Neuronal stem cell (in vitro differentiated cells): ENCODE data around the gene COX5A.
"Not testable (repeated sequence)": the region's sequence is repeated elsewhere in the genome, so short reads cannot be mapped to it uniquely, and the experiment has no call there.

Experiments used
- DNase-seq: peaks from one replicate; pipeline ENCODE4 v3.0.0-alpha.2; 2013; ENCODE audit warnings: low spot score
- H2AFZ ChIP-seq: one replicate; pipeline ENCODE4 v1.6.1; 2013; ENCODE audit warnings: mild to moderate bottlenecking, low read length, inconsistent platforms
- H2AK5ac ChIP-seq: 2 replicates; pipeline ENCODE4 v1.6.1; 2013; ENCODE audit warnings: low read depth, mild to moderate bottlenecking, inconsistent platforms, low read length, moderate library complexity, mixed read lengths
- H2BK120ac ChIP-seq: 2 replicates; pipeline ENCODE4 v1.6.1; 2013; ENCODE audit warnings: low read depth, mild to moderate bottlenecking, inconsistent platforms, low read length, moderate library complexity, mixed read lengths
- H2BK12ac ChIP-seq: one replicate; pipeline ENCODE4 v1.6.1; 2013; ENCODE audit warnings: low read length, inconsistent platforms
- H2BK15ac ChIP-seq: 2 replicates; pipeline ENCODE4 v1.6.1; 2013; ENCODE audit warnings: mild to moderate bottlenecking, low read length, inconsistent platforms, mixed read lengths
- H2BK5ac ChIP-seq: one replicate; pipeline ENCODE4 v1.6.1; 2013; ENCODE audit warnings: inconsistent platforms, mild to moderate bottlenecking, low read length, moderate library complexity
- H3K14ac ChIP-seq: one replicate; pipeline ENCODE4 v1.6.1; 2013; ENCODE audit warnings: low read length, inconsistent platforms
- H3K18ac ChIP-seq: 2 replicates; pipeline ENCODE4 v1.6.1; 2013; ENCODE audit warnings: low read length, inconsistent platforms
- H3K23ac ChIP-seq: 2 replicates; pipeline ENCODE4 v1.6.1; 2013; ENCODE audit warnings: low read depth, mild to moderate bottlenecking, mixed read lengths, low read length, inconsistent platforms; ENCODE audit not compliant: poor library complexity
- H3K27ac ChIP-seq: replicated peaks from 3 replicates; pipeline ENCODE4 v1.5.1; 2013; ENCODE audit warnings: low read length, inconsistent platforms
- H3K27me3 ChIP-seq, 3 experiments: 2 replicates each; pipeline ENCODE4 v1.6.1; 2013; ENCODE audit warnings: low read length in 3 of 3, mild to moderate bottlenecking in 2 of 3, inconsistent platforms in 1 of 3, low read depth in 1 of 3, mixed read lengths in 1 of 3, moderate library complexity in 1 of 3; ENCODE audit not compliant: control insufficient read depth in 3 of 3, insufficient read depth in 3 of 3
- H3K36me3 ChIP-seq, 2 donors: replicated peaks in 1 of 2; 2 replicates each; pipeline ENCODE4 v1.6.1; 2013; ENCODE audit warnings: low read length in 2 of 2; ENCODE audit not compliant: control insufficient read depth in 2 of 2, insufficient read depth in 2 of 2
- H3K4ac ChIP-seq: 2 replicates; pipeline ENCODE4 v1.6.1; 2013; ENCODE audit warnings: inconsistent platforms, mild to moderate bottlenecking, low read length, moderate library complexity
- H3K4me1 ChIP-seq, 2 donors: 1 replicate in 1 of 2; 2 replicates in 1 of 2; pipeline ENCODE4 v1.6.1; 2013; ENCODE audit warnings: low read length in 2 of 2, low read depth in 1 of 2; ENCODE audit not compliant: control insufficient read depth in 2 of 2, insufficient read depth in 1 of 2
- H3K4me2 ChIP-seq: one replicate; pipeline ENCODE4 v1.6.1; 2013; ENCODE audit warnings: mild to moderate bottlenecking, low read length, inconsistent platforms; ENCODE audit not compliant: insufficient read depth, poor library complexity, severe bottlenecking
- H3K4me3 ChIP-seq, 2 donors: 2 replicates each; pipeline ENCODE4 v1.5.1; 2013; ENCODE audit warnings: low read length in 2 of 2, mild to moderate bottlenecking in 2 of 2, inconsistent platforms in 1 of 2, moderate library complexity in 1 of 2
- H3K79me1 ChIP-seq: one replicate; pipeline ENCODE4 v1.6.1; 2013; ENCODE audit warnings: low read depth, mild to moderate bottlenecking, inconsistent platforms, low read length, moderate library complexity
- H3K9ac ChIP-seq: one replicate; pipeline ENCODE4 v1.6.1; 2013; ENCODE audit warnings: mild to moderate bottlenecking, low read depth, low read length, inconsistent platforms; ENCODE audit not compliant: poor library complexity
- H3K9me3 ChIP-seq, 2 donors: replicated peaks in 1 of 2; 2 replicates each; pipeline versions ENCODE3 to v1.6.1; 2013; ENCODE audit warnings: low read length in 2 of 2, mild to moderate bottlenecking in 2 of 2, inconsistent platforms in 1 of 2, low read depth in 1 of 2, mixed read lengths in 1 of 2, moderate library complexity in 1 of 2; ENCODE audit not compliant: control insufficient read depth in 2 of 2, insufficient read depth in 1 of 2
- H4K8ac ChIP-seq: one replicate; pipeline ENCODE4 v1.6.1; 2013; ENCODE audit warnings: low read depth, mild to moderate bottlenecking, inconsistent platforms, low read length, moderate library complexity
- H4K91ac ChIP-seq: one replicate; pipeline ENCODE4 v1.6.1; 2013; ENCODE audit warnings: low read length, low read depth, mild to moderate bottlenecking, inconsistent platforms; ENCODE audit not compliant: poor library complexity
- WGBS, 2 donors: extraction: QIAGEN DNeasy Blood & Tissue Kit; methylation state at CpG; one replicate each; pipeline ENCODE4 v1.1.7; 2013; ENCODE audit warnings: missing lambda C conversion rate in 2 of 2, mixed read lengths in 1 of 2; ENCODE audit not compliant: insufficient read length in 2 of 2, insufficient replicate concordance in 1 of 2; ENCODE audit errors: extremely low coverage in 2 of 2; 5-methylcytosine and 5-hydroxymethylcytosine counted together

Gene COX5A

GRCh38 chr15:74896316-74896715 is 41.6 kb downstream of the COX5A start:
- H2BK12ac ChIP-seq, result no peak overlapping the region
- no peak overlapping the region for H2AFZ ChIP-seq
- WGBS, 2 donors, result no CpG with 5 or more reads among the region's 3 CpGs
- H3K14ac ChIP-seq, result no peak overlapping the region
- H2BK120ac ChIP-seq, result no peak overlapping the region
- no peak overlapping the region for H2BK15ac ChIP-seq
- H3K9ac ChIP-seq, result no peak overlapping the region
- no peak overlapping the region for H3K4me3 ChIP-seq
- DNase-seq, result no peak
- peaks cover 52 to 82% of the 10 kb centered on the region in 2 donors for H3K36me3 ChIP-seq
- H2BK5ac ChIP-seq, result no peak overlapping the region
- H3K18ac ChIP-seq, result no peak overlapping the region
- H3K9me3 ChIP-seq, result peaks cover 0 to 1% of the 10 kb centered on the region in 2 donors
- H3K4me2 ChIP-seq, result no peak overlapping the region
- no peaks in the 10 kb centered on the region for H3K79me1 ChIP-seq
- no peak overlapping the region for H3K23ac ChIP-seq
- no peak overlapping the region for H3K4ac ChIP-seq
- peaks cover 0 to under 1% of the 10 kb centered on the region in 2 donors for H3K4me1 ChIP-seq
- H3K27ac ChIP-seq, result no peak overlapping the region
- H4K91ac ChIP-seq, result no peak overlapping the region
- no peak overlapping the region for H2AK5ac ChIP-seq
- no peak overlapping the region for H4K8ac ChIP-seq
- no peaks in the 10 kb centered on the region for H3K27me3 ChIP-seq

- Histone ChIP-seq H4K8ac (no peak overlapping the region), H2BK120ac (no peak overlapping the region), H3K27me3 (no peaks in the 10 kb centered on the region), H3K4ac (no peak overlapping the region), H3K27ac (no peak overlapping the region), H3K14ac (no peak overlapping the region), H3K36me3 (peaks cover 51 to 81% of the 10 kb centered on the region in 2 donors), H4K91ac (no peak overlapping the region), H3K9me3 (peaks cover 0 to 1% of the 10 kb centered on the region in 2 donors), H3K9ac (no peak overlapping the region), H2AFZ (no peak overlapping the region), H3K79me1 (no peaks in the 10 kb centered on the region), H2BK12ac (no peak overlapping the region), H2AK5ac (no peak overlapping the region), H3K4me2 (no peak overlapping the region), H3K4me1 (no peaks in the 10 kb centered on the region), H3K18ac (no peak overlapping the region), H3K4me3 (no peak overlapping the region), H3K23ac (no peak overlapping the region), H2BK5ac (no peak overlapping the region), H2BK15ac (no peak overlapping the region)
- WGBS, 2 donors, result no CpG with 5 or more reads among the region's 6 CpGs
- DNase-seq, result no peak
Measured at GRCh38 chr15:74895830-74896229, 42.0 kb downstream of the COX5A start.

GRCh38 chr15:74894383-74894782 is 43.5 kb downstream of the COX5A start:
- not testable (repeated sequence) for H3K4me3 ChIP-seq, H3K27ac ChIP-seq, H3K4ac ChIP-seq, H3K23ac ChIP-seq, H3K18ac ChIP-seq, H3K14ac ChIP-seq, H4K8ac ChIP-seq, H2BK5ac ChIP-seq, H3K9me3 ChIP-seq, H2AK5ac ChIP-seq, H2BK120ac ChIP-seq, DNase-seq, H3K79me1 ChIP-seq, H2AFZ ChIP-seq, H2BK12ac ChIP-seq, H2BK15ac ChIP-seq, H3K4me1 ChIP-seq, H3K9ac ChIP-seq, H3K27me3 ChIP-seq, H3K4me2 ChIP-seq, H4K91ac ChIP-seq
- peaks cover 41 to 66% of the 10 kb centered on the region in 2 donors for H3K36me3 ChIP-seq
- no CpG with 5 or more reads among the region's 7 CpGs for WGBS, 2 donors

- no CpG with 5 or more reads among the region's 3 CpGs for WGBS, 2 donors
- no peak overlapping the region for H3K23ac ChIP-seq
Measured at GRCh38 chr15:74893627-74894026, 44.2 kb downstream of the COX5A start.

More at GRCh38 chr15:74893627-74894026, 44.2 kb downstream of the COX5A start:
- no peak overlapping the region for H3K27ac ChIP-seq
- H2AK5ac ChIP-seq, result no peak overlapping the region
- H3K9ac ChIP-seq, result no peak overlapping the region
- no peaks in the 10 kb centered on the region for H3K27me3 ChIP-seq
- H2BK15ac ChIP-seq, result no peak overlapping the region
- H3K9me3 ChIP-seq, result no peaks in the 10 kb centered on the region
- no peak overlapping the region for H3K4me3 ChIP-seq
- H3K18ac ChIP-seq, result no peak overlapping the region
- no peak overlapping the region for H2AFZ ChIP-seq
- no peak overlapping the region for H2BK120ac ChIP-seq
- H3K79me1 ChIP-seq, result no peaks in the 10 kb centered on the region
- DNase-seq, result no peak
- no peak overlapping the region for H2BK5ac ChIP-seq
- H4K91ac ChIP-seq, result no peak overlapping the region
- H2BK12ac ChIP-seq, result no peak overlapping the region
- no peak overlapping the region for H3K4me2 ChIP-seq
- H3K4ac ChIP-seq, result no peak overlapping the region
- no peak overlapping the region for H3K14ac ChIP-seq
- peaks cover 34 to 59% of the 10 kb centered on the region in 2 donors for H3K36me3 ChIP-seq
- H4K8ac ChIP-seq, result no peak overlapping the region
- H3K4me1 ChIP-seq, result peaks cover 6 to 7% of the 10 kb centered on the region in 2 donors
